ENCODE measurements around the gene TMEM143. TPM values are rescaled to one million over a fixed set of nuclear protein-coding genes. Genes with fewer than 3 reads are reported as not detected.

TMEM143 gene
- total and polyA plus RNA-seq, 2 of the 8 experiments (the other 6 are each of a cell fraction or from before 2014, with no cell fraction given), result 14.2 to 19.1 TPM

DNA sequence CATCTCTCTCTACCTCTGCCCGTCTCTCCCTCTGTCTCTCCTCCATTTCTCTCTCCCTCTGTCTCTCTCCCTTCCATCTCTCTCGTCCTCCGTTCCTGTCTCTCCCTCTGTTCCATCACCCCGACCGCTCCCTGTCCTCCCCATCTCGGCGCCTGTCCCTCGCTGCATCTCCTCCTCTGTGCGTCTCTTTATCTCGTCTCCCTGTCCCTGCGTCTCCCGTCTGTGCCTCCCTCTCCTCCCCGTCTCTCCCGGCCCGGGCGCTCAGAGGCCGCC, 34.3 kb upstream of the TMEM143 start:
- DNase-seq (ENCODE audit: low read depth in 1 of 2, low spot score in 2 of 2), result no peak
- H3K27me3 ChIP-seq (replicated peaks in 1 of 4; ENCODE audit: control insufficient read depth in 3 of 4, extremely low read depth in 1 of 4, insufficient read depth in 3 of 4, low read length in 3 of 4), result peaks cover 6 to 45% (median 40%) of the 10 kb centered on the region in 4 experiments
- no peak overlapping the region; the same call in 1 of the 2 replicates for H2BK15ac ChIP-seq (ENCODE audit: low read length)
- no peak for TF ChIP-seq SP1 (IDR thresholded peaks at IDR 0.05; ENCODE audit: low read depth, low read length)
- TF ChIP-seq SIN3A (conservative IDR thresholded peaks at IDR 0.05 in 1 of 2, IDR thresholded peaks at IDR 0.05 in 1 of 2; ENCODE audit: low read depth in 1 of 2, low read length in 2 of 2), result no peak
- no peak for TF ChIP-seq CEBPB (IDR thresholded peaks at IDR 0.05; ENCODE audit: low read depth, low read length)
- TF ChIP-seq CHD2 (IDR thresholded peaks at IDR 0.05; ENCODE audit: low read length), result no peak
- TF ChIP-seq SIX5 (IDR thresholded peaks at IDR 0.05; ENCODE audit: low read depth, low read length), result no peak
- no peak for TF ChIP-seq TCF12 (IDR thresholded peaks at IDR 0.05; ENCODE audit: low read depth, low read length)
- TF ChIP-seq RAD21 (IDR thresholded peaks at IDR 0.05 in 1 of 2, conservative IDR thresholded peaks at IDR 0.05 in 1 of 2; ENCODE audit: low read depth in 2 of 2, low read length in 2 of 2), result no peak

More for the DNA sequence above, 34.3 kb upstream of the TMEM143 start:
- no peak overlapping the region for H4K5ac ChIP-seq (ENCODE audit: insufficient read length, low read depth, low read length)
- no peaks in the 10 kb centered on the region for H3K79me2 ChIP-seq (ENCODE audit: control insufficient read depth in 1 of 2, insufficient read depth in 2 of 2, low read length in 2 of 2)
- FAIRE-seq, result no peak
- H3K56ac ChIP-seq (replicated peaks; ENCODE audit: insufficient read length, low read depth, low read length), result no peak overlapping the region
- no peaks in the 10 kb centered on the region for H3K36me3 ChIP-seq (ENCODE audit: control insufficient read depth in 2 of 4, insufficient read depth in 4 of 4, low read length in 3 of 4)
- H4K8ac ChIP-seq (ENCODE audit: extremely low read depth, insufficient read depth, low read length), result peak overlapping the region; percentile 81; the same call in 1 of the 2 replicates
- H2BK20ac ChIP-seq (ENCODE audit: low read length), result no peak overlapping the region
- H3K27ac ChIP-seq (ENCODE audit: low read depth, low read length), result no peak overlapping the region
- H3K4ac ChIP-seq (replicated peaks; ENCODE audit: insufficient read length, low read depth, low read length), result peak overlapping the region; percentile 88
- H3K79me1 ChIP-seq (ENCODE audit: low read depth, low read length), result no peaks in the 10 kb centered on the region
- no peak overlapping the region for H2AFZ ChIP-seq (ENCODE audit: low read length)
- peak overlapping the region; percentile 99; the same call in 1 of the 2 replicates for H2AK5ac ChIP-seq (ENCODE audit: low read depth, low read length)
- no peaks in the 10 kb centered on the region for H3K9me3 ChIP-seq (ENCODE audit: insufficient read depth in 2 of 2, low read depth in 1 of 2, low read length in 1 of 2)
- peak overlapping the region; percentile 32 to 86 (median 61) for H3K4me3 ChIP-seq (ENCODE audit: extremely low read depth in 1 of 4, insufficient read depth in 2 of 4, low read depth in 3 of 4, low read length in 4 of 4)
- 5% methylated on average over 17 of the region's 17 CpGs; no CpG with 5 or more reads in 1 of the 2 experiments for WGBS, 2 experiments (ENCODE audit: extremely low coverage in 1 of 2, insufficient coverage in 1 of 2, insufficient read length in 1 of 2, insufficient replicate concordance in 2 of 2, low coverage in 1 of 2, low lambda C conversion rate in 2 of 2, missing lambda C conversion rate in 1 of 2)
- peaks cover 8 to 50% (median 39%) of the 10 kb centered on the region in 4 experiments for H3K4me1 ChIP-seq (replicated peaks in 1 of 4; ENCODE audit: control insufficient read depth in 3 of 4, insufficient read depth in 4 of 4, low read length in 3 of 4)
- H3K23ac ChIP-seq (ENCODE audit: insufficient read length), result no peak overlapping the region
- peak overlapping the region; percentile 26 to 81 (median 70); a peak in 5 of 7 replicates for H3K9ac ChIP-seq (replicated peaks in 1 of 4; ENCODE audit: extremely low read depth in 1 of 4, low read depth in 3 of 4, low read length in 3 of 4)
- H2BK5ac ChIP-seq (ENCODE audit: low read depth, low read length), result no peak overlapping the region
- no peaks in the 10 kb centered on the region for H4K20me1 ChIP-seq (replicated peaks in 1 of 2; ENCODE audit: control insufficient read depth in 1 of 2, insufficient read depth in 2 of 2, low read length in 2 of 2)
- ChIA-PET POLR2A (ENCODE audit: partially characterized antibody) (interaction anchor here (1.3 kb wide), 1 partner anchor 13 kb away, joined by 3 read pairs; no protein-coding TSS in a partner anchor), CTCF (ENCODE audit: partially characterized antibody) (no interaction called here)
- H3K14ac ChIP-seq (ENCODE audit: insufficient read length), result peak overlapping the region; percentile 98
- H3K23me2 ChIP-seq (ENCODE audit: low read depth, low read length), result peaks cover 27% of the 10 kb centered on the region
- H3K4me2 ChIP-seq (ENCODE audit: insufficient read depth in 1 of 2, low read depth in 2 of 2, low read length in 2 of 2), result peak overlapping the region; percentile 96 to 100
- H3K18ac ChIP-seq (ENCODE audit: extremely low read depth, low read length), result peak overlapping the region; percentile 60; the same call in 1 of the 2 replicates
- H2BK12ac ChIP-seq (ENCODE audit: low read depth, low read length), result peak overlapping the region; percentile 84
- peak overlapping the region; percentile 97 for H4K91ac ChIP-seq (replicated peaks; ENCODE audit: insufficient read length, low read length)
- H2BK120ac ChIP-seq (replicated peaks; ENCODE audit: low read depth, low read length), result no peak overlapping the region
